Measurements from ENCODE around the gene GPX4. TPM values are rescaled to one million over a fixed set of nuclear protein-coding genes. Genes with fewer than 3 reads are reported as not detected.
A peak's percentile ranks its signal among the peaks of the same experiment; 100 is the strongest.

Gene GPX4
- total and polyA plus RNA-seq, 12 donors = 332 to 1,424 (median 704) TPM

DNA sequence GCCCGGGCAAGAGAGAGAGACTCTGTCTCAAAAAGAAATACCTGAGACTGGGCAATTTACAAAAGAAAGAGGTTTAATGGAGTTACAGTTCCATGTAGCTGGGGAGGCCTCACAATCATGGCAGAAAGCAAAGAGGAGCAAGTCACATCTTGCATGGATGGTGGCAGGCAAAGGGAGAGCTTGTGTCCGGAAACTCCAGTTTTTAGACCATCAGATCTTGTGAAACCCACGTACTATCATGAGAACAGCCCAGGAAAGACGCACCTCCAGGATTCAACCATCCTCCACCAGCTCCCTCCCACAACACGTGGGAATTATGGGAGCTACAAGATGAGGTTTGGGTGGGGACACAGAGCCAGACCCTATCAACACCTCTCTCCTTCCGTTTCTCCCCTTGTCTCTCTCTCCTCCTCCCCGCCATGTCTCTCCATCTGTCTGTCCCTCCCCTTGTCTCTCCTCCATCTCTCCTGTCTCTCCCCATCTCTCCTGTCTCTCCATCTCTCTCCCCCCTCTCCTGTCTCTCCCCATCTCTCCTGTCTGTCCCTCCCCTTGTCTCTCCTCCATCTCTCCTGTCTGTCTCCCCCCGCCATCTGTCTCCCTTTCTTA, 18.6 kb upstream of the GPX4 start:
- Histone ChIP-seq H3K27me3 (no peaks in the 10 kb centered on the region), H3K27ac (no peak overlapping the region), H3K4me3 (no peak overlapping the region), H3K4me1 (replicated peaks in 1 of 2) (peaks cover 5 to 16% of the 10 kb centered on the region in 2 donors), H3K36me3 (replicated peaks in 1 of 2) (peaks cover 0 to 21% of the 10 kb centered on the region in 2 donors), H3K9me3 (replicated peaks in 1 of 3) (no peaks in the 10 kb centered on the region)
- TF ChIP-seq, protein P1, sequence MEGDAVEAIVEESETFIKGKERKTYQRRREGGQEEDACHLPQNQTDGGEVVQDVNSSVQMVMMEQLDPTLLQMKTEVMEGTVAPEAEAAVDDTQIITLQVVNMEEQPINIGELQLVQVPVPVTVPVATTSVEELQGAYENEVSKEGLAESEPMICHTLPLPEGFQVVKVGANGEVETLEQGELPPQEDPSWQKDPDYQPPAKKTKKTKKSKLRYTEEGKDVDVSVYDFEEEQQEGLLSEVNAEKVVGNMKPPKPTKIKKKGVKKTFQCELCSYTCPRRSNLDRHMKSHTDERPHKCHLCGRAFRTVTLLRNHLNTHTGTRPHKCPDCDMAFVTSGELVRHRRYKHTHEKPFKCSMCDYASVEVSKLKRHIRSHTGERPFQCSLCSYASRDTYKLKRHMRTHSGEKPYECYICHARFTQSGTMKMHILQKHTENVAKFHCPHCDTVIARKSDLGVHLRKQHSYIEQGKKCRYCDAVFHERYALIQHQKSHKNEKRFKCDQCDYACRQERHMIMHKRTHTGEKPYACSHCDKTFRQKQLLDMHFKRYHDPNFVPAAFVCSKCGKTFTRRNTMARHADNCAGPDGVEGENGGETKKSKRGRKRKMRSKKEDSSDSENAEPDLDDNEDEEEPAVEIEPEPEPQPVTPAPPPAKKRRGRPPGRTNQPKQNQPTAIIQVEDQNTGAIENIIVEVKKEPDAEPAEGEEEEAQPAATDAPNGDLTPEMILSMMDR (IDR thresholded peaks at IDR 0.05) = no peak
- TF ChIP-seq POLR2A (IDR thresholded peaks at IDR 0.05) = no peak
- 64 to 74% (median 73%) methylated on average over 8 of the region's 8 CpGs for WGBS, 4 donors
- DNase-seq = no peak
- intact Hi-C loops (cut with DNase I) = no loop called here

DNA sequence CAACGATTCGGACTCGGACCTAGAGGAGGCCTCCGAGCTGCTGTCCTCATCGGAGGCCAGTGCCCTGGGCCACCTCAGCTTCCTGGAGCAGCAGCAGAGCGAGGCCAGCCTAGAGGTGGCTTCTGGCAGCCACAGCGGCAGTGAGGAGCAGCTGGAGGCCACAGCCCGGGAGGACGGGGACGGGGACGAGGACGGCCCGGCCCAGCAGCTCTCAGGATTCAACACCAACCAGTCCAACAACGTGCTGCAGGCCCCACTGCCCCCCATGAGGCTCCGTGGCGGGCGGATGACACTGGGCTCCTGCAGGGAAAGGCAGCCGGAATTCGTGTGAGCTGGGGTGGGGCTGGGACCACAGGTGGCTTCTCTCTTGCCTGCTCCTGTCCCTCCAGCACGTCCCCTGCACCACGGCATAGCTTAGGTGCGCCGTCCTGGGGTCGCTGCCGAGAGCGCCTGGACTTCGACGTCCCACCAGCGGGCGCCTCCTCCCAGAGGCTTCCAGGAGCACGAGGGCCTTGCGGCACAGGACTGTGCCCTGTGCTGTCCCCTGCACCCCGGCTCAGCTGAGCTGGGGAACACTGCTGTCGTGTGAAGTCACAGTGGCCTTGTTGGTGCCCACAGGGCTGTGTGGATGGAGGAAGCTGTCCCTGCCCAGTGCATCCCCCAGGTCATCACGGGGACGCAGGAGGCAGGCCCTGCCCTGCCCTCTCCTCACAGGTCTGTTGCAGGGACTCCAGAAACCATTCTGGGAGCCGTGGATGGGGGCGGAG, 17.9 kb upstream of the GPX4 start:
- Histone ChIP-seq H3K27ac (no peak overlapping the region), H3K36me3 (replicated peaks in 1 of 2) (peaks cover 0 to 26% of the 10 kb centered on the region in 2 donors), H3K4me1 (replicated peaks in 1 of 2) (peaks cover 5 to 16% of the 10 kb centered on the region in 2 donors), H3K27me3 (no peaks in the 10 kb centered on the region), H3K4me3 (no peak overlapping the region), H3K9me3 (replicated peaks in 1 of 3) (no peaks in the 10 kb centered on the region)
- no peak for DNase-seq
- intact Hi-C loops (cut with DNase I) = no loop called here
- WGBS, 4 donors = 69 to 79% (median 73%) methylated on average over 17 to 38 of the region's 38 CpGs
- TF ChIP-seq POLR2A (IDR thresholded peaks at IDR 0.05) = no peak
- TF ChIP-seq, protein P1 (IDR thresholded peaks at IDR 0.05) = no peak

DNA sequence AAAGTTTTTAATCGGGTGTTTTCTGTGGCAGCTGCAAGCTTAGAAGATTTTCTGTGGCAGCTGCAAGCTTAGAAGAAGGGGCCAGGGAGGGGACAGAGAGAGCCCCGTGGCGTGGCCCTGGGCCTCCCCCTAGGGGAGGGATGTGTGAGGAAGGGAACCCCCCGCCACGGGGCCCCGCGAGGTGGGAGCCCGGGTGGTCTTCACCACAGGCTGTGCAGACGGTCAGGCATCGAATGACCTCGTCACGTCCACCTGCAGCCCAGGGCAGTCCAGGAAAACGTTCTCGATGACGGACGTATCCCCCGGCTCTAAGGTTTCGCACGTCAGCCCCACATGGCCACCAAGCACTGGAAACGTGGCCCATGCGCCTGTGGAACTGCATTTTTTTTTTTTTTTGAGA, 17.2 kb upstream of the GPX4 start:
- H3K36me3 ChIP-seq (replicated peaks in 1 of 2) = peaks cover 0 to 34% of the 10 kb centered on the region in 2 donors
- TF ChIP-seq POLR2A (IDR thresholded peaks at IDR 0.05) = no peak
- TF ChIP-seq, protein P1 (IDR thresholded peaks at IDR 0.05) = no peak
- no peak overlapping the region for H3K27ac ChIP-seq
- H3K4me1 ChIP-seq (replicated peaks in 1 of 2) = peaks cover 5 to 16% of the 10 kb centered on the region in 2 donors
- WGBS, 4 donors = 75 to 80% (median 79%) methylated on average over 14 to 21 of the region's 21 CpGs
- H3K4me3 ChIP-seq = no peak overlapping the region
- intact Hi-C loops (cut with DNase I) = no loop called here
- DNase-seq = no peak
- H3K9me3 ChIP-seq (replicated peaks in 1 of 3) = no peaks in the 10 kb centered on the region
- no peaks in the 10 kb centered on the region for H3K27me3 ChIP-seq

DNA sequence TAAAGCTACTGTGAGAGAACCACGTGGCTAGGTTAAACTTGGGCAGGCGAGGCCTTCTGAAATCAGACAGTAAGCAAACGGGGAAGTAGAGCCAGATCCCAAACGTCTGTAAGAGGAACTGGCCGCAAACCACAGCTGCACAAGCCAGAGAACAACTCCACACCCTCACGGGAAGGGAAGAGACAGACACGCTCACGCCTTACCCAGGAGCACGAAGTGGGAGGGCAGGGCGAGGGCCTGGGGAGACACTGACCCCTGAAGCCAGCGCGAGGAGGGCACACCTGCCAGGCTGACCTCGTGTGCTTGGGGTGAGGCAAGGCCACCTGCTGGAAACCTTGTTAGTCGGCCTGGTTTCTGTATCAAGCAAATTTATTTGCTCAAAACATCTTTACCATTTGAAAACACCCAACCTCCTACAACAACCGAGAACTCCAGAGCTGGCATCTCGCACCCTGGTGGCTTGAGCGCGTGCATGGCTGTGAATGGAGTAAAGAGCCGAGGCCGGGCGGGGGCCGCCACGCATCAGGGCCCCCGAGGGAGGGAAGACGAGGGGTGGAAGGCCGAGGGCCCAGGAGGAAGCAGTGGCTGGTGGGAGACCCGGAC, 15.9 kb upstream of the GPX4 start:
- H3K4me3 ChIP-seq = no peak overlapping the region
- peaks cover 2 to 9% of the 10 kb centered on the region in 2 donors for H3K4me1 ChIP-seq (replicated peaks in 1 of 2)
- peak overlapping the region in 3 of 5 donors; percentile 42 to 80 (median 56) for H3K27ac ChIP-seq
- H3K27me3 ChIP-seq = no peaks in the 10 kb centered on the region
- peaks cover 0 to 42% of the 10 kb centered on the region in 2 donors for H3K36me3 ChIP-seq (replicated peaks in 1 of 2)
- WGBS, 4 donors = 65 to 77% (median 66%) methylated on average over 26 to 27 of the region's 27 CpGs
- no peaks in the 10 kb centered on the region for H3K9me3 ChIP-seq (replicated peaks in 1 of 3)
- TF ChIP-seq, protein P1 (IDR thresholded peaks at IDR 0.05) = no peak
- TF ChIP-seq POLR2A (IDR thresholded peaks at IDR 0.05) = no peak
- DNase-seq = peak in 3 of 7 donors; percentile 57 to 68 (median 58)
- intact Hi-C loops (cut with DNase I) = no loop called here
